HepG2 (cell line): ENCODE measurements around the gene ARHGEF4. TPM values are rescaled to one million over a fixed set of nuclear protein-coding genes. Genes with fewer than 3 reads are reported as not detected.
A peak's percentile ranks its signal among the peaks of the same experiment; 100 is the strongest.

ENCODE experiments used
- HDAC1 ChIP-seq: sonication (generic); formaldehyde crosslinking; IDR thresholded peaks from 2 replicates; pipeline ENCODE4 v1.5.1; 2020; ENCODE audit warnings: mild to moderate bottlenecking, missing genetic modification reagents
- PHB2 ChIP-seq: fragments of 450-650 bp; IDR thresholded peaks from 2 replicates; pipeline ENCODE4 v1.6.1; 2018; ENCODE audit not compliant: partially characterized antibody
- SIN3A ChIP-seq: IDR thresholded peaks from 2 replicates; pipeline ENCODE4 v1.6.1; 2011; ENCODE audit warnings: low read depth, mild to moderate bottlenecking, control low read depth, low read length, borderline replicate concordance
- TBX2 ChIP-seq: sonication (generic); formaldehyde crosslinking; IDR thresholded peaks from 2 replicates; pipeline ENCODE4 v1.5.0; 2020; ENCODE audit warnings: missing genetic modification reagents, mild to moderate bottlenecking, borderline replicate concordance
- YEATS2 ChIP-seq: sonication (generic); formaldehyde crosslinking; IDR thresholded peaks from 2 replicates; pipeline ENCODE4 v1.4.0; 2020; ENCODE audit warnings: missing genetic modification reagents, borderline replicate concordance
- ZBTB42 ChIP-seq: sonication (generic); formaldehyde crosslinking; IDR thresholded peaks from 2 replicates; pipeline ENCODE4 v1.5.0; 2020; ENCODE audit warnings: mild to moderate bottlenecking, missing genetic modification reagents
- ZFP62 ChIP-seq: sonication (generic); formaldehyde crosslinking; IDR thresholded peaks from 2 replicates; pipeline ENCODE4 v1.4.0; 2020; ENCODE audit warnings: missing genetic modification reagents
- ZNF17 ChIP-seq: sonication (generic); formaldehyde crosslinking; IDR thresholded peaks from 2 replicates; pipeline ENCODE4 v1.5.0; 2020; ENCODE audit warnings: mild to moderate bottlenecking, missing genetic modification reagents
- ZNF232 ChIP-seq: sonication (generic); formaldehyde crosslinking; IDR thresholded peaks from 2 replicates; pipeline ENCODE4 v1.4.0; 2020; ENCODE audit warnings: missing genetic modification reagents, borderline replicate concordance
- ZNF468 ChIP-seq: sonication (generic); formaldehyde crosslinking; IDR thresholded peaks from 2 replicates; pipeline ENCODE4 v1.8.0; 2022; ENCODE audit warnings: mild to moderate bottlenecking, moderate library complexity, missing genetic modification reagents
- ZNF713 ChIP-seq: sonication (generic); formaldehyde crosslinking; IDR thresholded peaks from 2 replicates; pipeline ENCODE4 v1.4.0; 2020; ENCODE audit warnings: mild to moderate bottlenecking, missing genetic modification reagents
- polyA plus RNA-seq, 8 experiments: library from polyadenylated mRNA; depleted of rRNA in 3 of 8; stranded (reverse) in 7 of 8; unstranded in 1 of 8; fragments of >200 nt; fragmentation: Illumina TruSeq in 4 of 8; extraction: Trizol in 4 of 8; gene quantifications; 2 replicates each; pipeline versions ENCODE4 v1.2.1 to v1.2.3, GENCODE V29; 2011 to 2016; ENCODE audit warnings: low read depth in 4 of 8, missing spikeins in 1 of 8, mixed read lengths in 1 of 8; ENCODE audit not compliant: insufficient read depth in 1 of 8
- total RNA-seq, 5 experiments: library from RNA; depleted of rRNA; stranded (reverse); fragments of >200 nt; fragmentation: Illumina TruSeq; extraction: Trizol; gene quantifications; 2 replicates each; pipeline ENCODE4 v1.2.3, GENCODE V29; 2016; ENCODE audit warnings: low read depth in 1 of 5
- TF ChIP-seq, protein P1 (sequence below): sonication (generic); formaldehyde crosslinking; IDR thresholded peaks from 2 replicates; pipeline ENCODE4 v1.8.1; 2023; ENCODE audit warnings: mild to moderate bottlenecking, inconsistent platforms, moderate library complexity, missing genetic modification reagents, borderline replicate concordance
- TF ChIP-seq, protein P2 (sequence below): sonication (generic); formaldehyde crosslinking; IDR thresholded peaks from 2 replicates; pipeline ENCODE4 v1.4.0; 2020; ENCODE audit warnings: missing genetic modification reagents
- TF ChIP-seq, protein P3 (sequence below): sonication (generic); formaldehyde crosslinking; IDR thresholded peaks from 2 replicates; pipeline ENCODE4 v1.5.0; 2020; ENCODE audit warnings: missing genetic modification reagents, mild to moderate bottlenecking, borderline replicate concordance
- TF ChIP-seq, protein P4 (sequence below): sonication (generic); formaldehyde crosslinking; IDR thresholded peaks from 2 replicates; pipeline ENCODE4 v1.9.0; 2022; ENCODE audit warnings: missing genetic modification reagents, mild to moderate bottlenecking, borderline replicate concordance
- TF ChIP-seq, protein P5 (sequence below): sonication (generic); formaldehyde crosslinking; IDR thresholded peaks from 2 replicates; pipeline ENCODE4 v1.4.0; 2020; ENCODE audit warnings: missing genetic modification reagents

Gene ARHGEF4
- total and polyA plus RNA-seq, 2 of the 13 experiments (the other 11 are each of a cell fraction or from before 2014, with no cell fraction given), result 0.11 to 0.13 TPM

DNA sequence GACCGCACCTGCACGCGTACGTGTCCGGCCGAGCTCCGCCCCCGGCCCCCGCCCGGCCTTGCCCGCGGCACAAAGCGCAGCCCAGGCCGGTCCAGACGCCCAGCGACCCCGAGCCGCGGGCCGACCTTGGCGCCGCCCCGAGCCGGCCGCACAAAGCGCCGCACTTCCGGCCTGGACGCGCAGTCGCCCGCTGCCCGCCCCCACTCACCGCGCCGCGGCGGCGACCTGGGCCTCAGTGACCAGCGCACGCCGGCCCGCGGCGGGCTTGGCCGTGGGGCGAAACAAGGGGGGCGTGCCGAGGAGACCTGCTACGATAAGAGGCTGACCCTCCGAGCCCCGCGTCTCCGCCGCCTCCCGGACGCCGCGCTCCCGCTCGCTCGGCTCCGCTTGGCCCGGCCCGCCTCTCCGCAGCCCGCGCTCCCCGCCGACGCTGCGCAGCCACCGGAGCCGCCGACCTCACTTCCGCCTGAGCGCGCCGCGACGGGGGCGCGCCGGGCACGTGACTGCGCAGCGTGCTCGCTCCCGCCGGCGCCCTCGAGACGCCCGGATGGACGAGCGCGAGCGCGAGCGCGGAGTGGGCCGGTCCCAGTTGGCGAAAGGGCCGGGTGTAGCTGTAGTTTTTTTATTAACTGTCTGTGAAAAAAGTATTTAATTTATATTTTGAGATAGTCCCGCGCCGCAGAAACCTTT, 256.4 kb downstream of the ARHGEF4 start, which contains the start of gene FAM168B (continued):
- TF ChIP-seq ZBTB42 (CRISPR knock-in tag) (no peak), SIN3A (peak; percentile 76; the same call in 1 of the 2 replicates), PHB2 (no peak), ZNF713 (CRISPR knock-in tag) (no peak), ZFP62 (CRISPR knock-in tag) (no peak), ZNF17 (CRISPR knock-in tag) (no peak), ZNF232 (CRISPR knock-in tag) (no peak), YEATS2 (CRISPR knock-in tag) (no peak), HDAC1 (CRISPR knock-in tag) (no peak), TBX2 (CRISPR knock-in tag) (peak; percentile 50; the same call in 1 of the 2 replicates), ZNF468 (peak; percentile 66; the same call in 1 of the 2 replicates)
- TF ChIP-seq, protein P1, sequence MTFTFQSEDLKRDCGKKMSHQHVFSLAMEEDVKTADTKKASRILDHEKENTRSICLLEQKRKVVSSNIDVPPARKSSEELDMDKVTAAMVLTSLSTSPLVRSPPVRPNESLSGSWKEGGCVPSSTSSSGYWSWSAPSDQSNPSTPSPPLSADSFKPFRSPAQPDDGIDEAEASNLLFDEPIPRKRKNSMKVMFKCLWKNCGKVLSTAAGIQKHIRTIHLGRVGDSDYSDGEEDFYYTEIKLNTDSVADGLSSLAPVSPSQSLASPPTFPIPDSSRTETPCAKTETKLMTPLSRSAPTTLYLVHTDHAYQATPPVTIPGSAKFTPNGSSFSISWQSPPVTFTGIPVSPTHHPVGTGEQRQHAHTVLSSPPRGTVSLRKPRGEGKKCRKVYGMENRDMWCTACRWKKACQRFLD (CRISPR knock-in tag), result 0 out of 2 replicates have a peak, but pooled peaks have one; percentile 53
- TF ChIP-seq, protein P2, sequence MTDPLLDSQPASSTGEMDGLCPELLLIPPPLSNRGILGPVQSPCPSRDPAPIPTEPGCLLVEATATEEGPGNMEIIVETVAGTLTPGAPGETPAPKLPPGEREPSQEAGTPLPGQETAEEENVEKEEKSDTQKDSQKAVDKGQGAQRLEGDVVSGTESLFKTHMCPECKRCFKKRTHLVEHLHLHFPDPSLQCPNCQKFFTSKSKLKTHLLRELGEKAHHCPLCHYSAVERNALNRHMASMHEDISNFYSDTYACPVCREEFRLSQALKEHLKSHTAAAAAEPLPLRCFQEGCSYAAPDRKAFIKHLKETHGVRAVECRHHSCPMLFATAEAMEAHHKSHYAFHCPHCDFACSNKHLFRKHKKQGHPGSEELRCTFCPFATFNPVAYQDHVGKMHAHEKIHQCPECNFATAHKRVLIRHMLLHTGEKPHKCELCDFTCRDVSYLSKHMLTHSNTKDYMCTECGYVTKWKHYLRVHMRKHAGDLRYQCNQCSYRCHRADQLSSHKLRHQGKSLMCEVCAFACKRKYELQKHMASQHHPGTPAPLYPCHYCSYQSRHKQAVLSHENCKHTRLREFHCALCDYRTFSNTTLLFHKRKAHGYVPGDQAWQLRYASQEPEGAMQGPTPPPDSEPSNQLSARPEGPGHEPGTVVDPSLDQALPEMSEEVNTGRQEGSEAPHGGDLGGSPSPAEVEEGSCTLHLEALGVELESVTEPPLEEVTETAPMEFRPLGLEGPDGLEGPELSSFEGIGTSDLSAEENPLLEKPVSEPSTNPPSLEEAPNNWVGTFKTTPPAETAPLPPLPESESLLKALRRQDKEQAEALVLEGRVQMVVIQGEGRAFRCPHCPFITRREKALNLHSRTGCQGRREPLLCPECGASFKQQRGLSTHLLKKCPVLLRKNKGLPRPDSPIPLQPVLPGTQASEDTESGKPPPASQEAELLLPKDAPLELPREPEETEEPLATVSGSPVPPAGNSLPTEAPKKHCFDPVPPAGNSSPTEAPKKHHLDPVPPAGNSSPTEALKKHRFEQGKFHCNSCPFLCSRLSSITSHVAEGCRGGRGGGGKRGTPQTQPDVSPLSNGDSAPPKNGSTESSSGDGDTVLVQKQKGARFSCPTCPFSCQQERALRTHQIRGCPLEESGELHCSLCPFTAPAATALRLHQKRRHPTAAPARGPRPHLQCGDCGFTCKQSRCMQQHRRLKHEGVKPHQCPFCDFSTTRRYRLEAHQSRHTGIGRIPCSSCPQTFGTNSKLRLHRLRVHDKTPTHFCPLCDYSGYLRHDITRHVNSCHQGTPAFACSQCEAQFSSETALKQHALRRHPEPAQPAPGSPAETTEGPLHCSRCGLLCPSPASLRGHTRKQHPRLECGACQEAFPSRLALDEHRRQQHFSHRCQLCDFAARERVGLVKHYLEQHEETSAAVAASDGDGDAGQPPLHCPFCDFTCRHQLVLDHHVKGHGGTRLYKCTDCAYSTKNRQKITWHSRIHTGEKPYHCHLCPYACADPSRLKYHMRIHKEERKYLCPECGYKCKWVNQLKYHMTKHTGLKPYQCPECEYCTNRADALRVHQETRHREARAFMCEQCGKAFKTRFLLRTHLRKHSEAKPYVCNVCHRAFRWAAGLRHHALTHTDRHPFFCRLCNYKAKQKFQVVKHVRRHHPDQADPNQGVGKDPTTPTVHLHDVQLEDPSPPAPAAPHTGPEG (CRISPR knock-in tag), result peak; percentile 79
- TF ChIP-seq, protein P3, sequence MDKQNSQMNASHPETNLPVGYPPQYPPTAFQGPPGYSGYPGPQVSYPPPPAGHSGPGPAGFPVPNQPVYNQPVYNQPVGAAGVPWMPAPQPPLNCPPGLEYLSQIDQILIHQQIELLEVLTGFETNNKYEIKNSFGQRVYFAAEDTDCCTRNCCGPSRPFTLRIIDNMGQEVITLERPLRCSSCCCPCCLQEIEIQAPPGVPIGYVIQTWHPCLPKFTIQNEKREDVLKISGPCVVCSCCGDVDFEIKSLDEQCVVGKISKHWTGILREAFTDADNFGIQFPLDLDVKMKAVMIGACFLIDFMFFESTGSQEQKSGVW (CRISPR knock-in tag), result no peak
- TF ChIP-seq, protein P4, sequence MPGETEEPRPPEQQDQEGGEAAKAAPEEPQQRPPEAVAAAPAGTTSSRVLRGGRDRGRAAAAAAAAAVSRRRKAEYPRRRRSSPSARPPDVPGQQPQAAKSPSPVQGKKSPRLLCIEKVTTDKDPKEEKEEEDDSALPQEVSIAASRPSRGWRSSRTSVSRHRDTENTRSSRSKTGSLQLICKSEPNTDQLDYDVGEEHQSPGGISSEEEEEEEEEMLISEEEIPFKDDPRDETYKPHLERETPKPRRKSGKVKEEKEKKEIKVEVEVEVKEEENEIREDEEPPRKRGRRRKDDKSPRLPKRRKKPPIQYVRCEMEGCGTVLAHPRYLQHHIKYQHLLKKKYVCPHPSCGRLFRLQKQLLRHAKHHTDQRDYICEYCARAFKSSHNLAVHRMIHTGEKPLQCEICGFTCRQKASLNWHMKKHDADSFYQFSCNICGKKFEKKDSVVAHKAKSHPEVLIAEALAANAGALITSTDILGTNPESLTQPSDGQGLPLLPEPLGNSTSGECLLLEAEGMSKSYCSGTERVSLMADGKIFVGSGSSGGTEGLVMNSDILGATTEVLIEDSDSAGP, result peak; percentile 66
- TF ChIP-seq, protein P5, sequence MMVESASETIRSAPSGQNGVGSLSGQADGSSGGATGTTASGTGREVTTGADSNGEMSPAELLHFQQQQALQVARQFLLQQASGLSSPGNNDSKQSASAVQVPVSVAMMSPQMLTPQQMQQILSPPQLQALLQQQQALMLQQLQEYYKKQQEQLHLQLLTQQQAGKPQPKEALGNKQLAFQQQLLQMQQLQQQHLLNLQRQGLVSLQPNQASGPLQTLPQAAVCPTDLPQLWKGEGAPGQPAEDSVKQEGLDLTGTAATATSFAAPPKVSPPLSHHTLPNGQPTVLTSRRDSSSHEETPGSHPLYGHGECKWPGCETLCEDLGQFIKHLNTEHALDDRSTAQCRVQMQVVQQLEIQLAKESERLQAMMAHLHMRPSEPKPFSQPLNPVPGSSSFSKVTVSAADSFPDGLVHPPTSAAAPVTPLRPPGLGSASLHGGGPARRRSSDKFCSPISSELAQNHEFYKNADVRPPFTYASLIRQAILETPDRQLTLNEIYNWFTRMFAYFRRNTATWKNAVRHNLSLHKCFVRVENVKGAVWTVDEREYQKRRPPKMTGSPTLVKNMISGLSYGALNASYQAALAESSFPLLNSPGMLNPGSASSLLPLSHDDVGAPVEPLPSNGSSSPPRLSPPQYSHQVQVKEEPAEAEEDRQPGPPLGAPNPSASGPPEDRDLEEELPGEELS (CRISPR knock-in tag), result peak; percentile 35
